Nephron progenitor cell (in vitro differentiated cells): ENCODE data around the gene UBE2E2.

Experiments used
- DNase-seq: peaks from one replicate; pipeline ENCODE4 v3.0.0; 2021
- H3K27ac Mint-ChIP-seq: 2 replicates; pipeline ENCODE4 v1.8.0; 2021; ENCODE audit warnings: mild to moderate bottlenecking, moderate library complexity, mixed read lengths
- H3K27me3 Mint-ChIP-seq: 2 replicates; pipeline ENCODE4 v1.8.0; 2021; ENCODE audit warnings: mild to moderate bottlenecking, low read depth, mixed read lengths; ENCODE audit not compliant: poor library complexity
- H3K36me3 Mint-ChIP-seq: 2 replicates; pipeline ENCODE4 v1.8.0; 2021; ENCODE audit warnings: low read depth, mixed read lengths
- H3K4me1 Mint-ChIP-seq: 2 replicates; pipeline ENCODE4 v1.8.0; 2021; ENCODE audit warnings: mixed read lengths
- H3K4me3 Mint-ChIP-seq: 2 replicates; pipeline ENCODE4 v1.8.0; 2021; ENCODE audit warnings: mild to moderate bottlenecking, moderate library complexity, mixed read lengths
- H3K9me3 Mint-ChIP-seq: 2 replicates; pipeline ENCODE4 v1.8.0; 2021; ENCODE audit warnings: mild to moderate bottlenecking, moderate library complexity, mixed read lengths
- CTCF ChIP-seq: fragments of 200-600 bp; sonication (generic); IDR thresholded peaks from 2 replicates; pipeline ENCODE4 v1.5.0; 2021; ENCODE audit warnings: antibody characterized with exemption

Gene UBE2E2

GRCh38 chr3:23546181-23546580 is 343.1 kb downstream of the UBE2E2 start:
- Mint-ChIP-seq H3K27ac (no peak overlapping the region), H3K36me3 (no peaks in the 10 kb centered on the region), H3K9me3 (no peaks in the 10 kb centered on the region), H3K4me1 (no peaks in the 10 kb centered on the region), H3K27me3 (no peaks in the 10 kb centered on the region), H3K4me3 (no peak overlapping the region)
- DNase-seq, result no peak
- no peak for TF ChIP-seq CTCF

GRCh38 chr3:23547905-23548650 is 345.0 kb downstream of the UBE2E2 start:
- no peaks in the 10 kb centered on the region for H3K9me3 Mint-ChIP-seq

GRCh38 chr3:23548706-23549105 is 345.6 kb downstream of the UBE2E2 start:
- no peaks in the 10 kb centered on the region for H3K9me3 Mint-ChIP-seq
- no peaks in the 10 kb centered on the region for H3K4me1 Mint-ChIP-seq
- no peak overlapping the region for H3K4me3 Mint-ChIP-seq
- no peak for DNase-seq
- H3K27ac Mint-ChIP-seq, result peak overlapping the region; percentile 19
- H3K27me3 Mint-ChIP-seq, result no peaks in the 10 kb centered on the region
- no peak for TF ChIP-seq CTCF
- no peaks in the 10 kb centered on the region for H3K36me3 Mint-ChIP-seq

More at GRCh38 chr3:23547905-23548650, 345.0 kb downstream of the UBE2E2 start:
- peak overlapping the region; percentile 19 for H3K27ac Mint-ChIP-seq
- H3K27me3 Mint-ChIP-seq, result no peaks in the 10 kb centered on the region
- no peak overlapping the region for H3K4me3 Mint-ChIP-seq
- no peaks in the 10 kb centered on the region for H3K36me3 Mint-ChIP-seq
- no peak for DNase-seq
- H3K4me1 Mint-ChIP-seq, result no peaks in the 10 kb centered on the region
- TF ChIP-seq CTCF, result no peak

- no peak for DNase-seq
- Mint-ChIP-seq H3K4me1 (no peaks in the 10 kb centered on the region), H3K9me3 (no peaks in the 10 kb centered on the region), H3K36me3 (no peaks in the 10 kb centered on the region), H3K27me3 (no peaks in the 10 kb centered on the region), H3K4me3 (no peak overlapping the region), H3K27ac (no peak overlapping the region)
- TF ChIP-seq CTCF, result no peak
Observed at GRCh38 chr3:23549148-23549910, 346.2 kb downstream of the UBE2E2 start.

GRCh38 chr3:23550402-23550801 is 347.3 kb downstream of the UBE2E2 start:
- no peak overlapping the region for H3K27ac Mint-ChIP-seq
- no peak for TF ChIP-seq CTCF
- no peaks in the 10 kb centered on the region for H3K4me1 Mint-ChIP-seq
- no peaks in the 10 kb centered on the region for H3K36me3 Mint-ChIP-seq
- H3K4me3 Mint-ChIP-seq, result no peak overlapping the region
- no peaks in the 10 kb centered on the region for H3K27me3 Mint-ChIP-seq
- DNase-seq, result no peak
- no peaks in the 10 kb centered on the region for H3K9me3 Mint-ChIP-seq
